HG03571 (cell line): ENCODE data around the gene CLEC11A.

Experiments used
- ATAC-seq: cut with Tn5 transposase; IDR thresholded peaks from one replicate; pipeline ENCODE4 v1.9.1; 2021; ENCODE audit not compliant: unreplicated experiment

Gene CLEC11A, protein sequence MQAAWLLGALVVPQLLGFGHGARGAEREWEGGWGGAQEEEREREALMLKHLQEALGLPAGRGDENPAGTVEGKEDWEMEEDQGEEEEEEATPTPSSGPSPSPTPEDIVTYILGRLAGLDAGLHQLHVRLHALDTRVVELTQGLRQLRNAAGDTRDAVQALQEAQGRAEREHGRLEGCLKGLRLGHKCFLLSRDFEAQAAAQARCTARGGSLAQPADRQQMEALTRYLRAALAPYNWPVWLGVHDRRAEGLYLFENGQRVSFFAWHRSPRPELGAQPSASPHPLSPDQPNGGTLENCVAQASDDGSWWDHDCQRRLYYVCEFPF

GRCh38 chr19:50723069-50723468, at the start of gene CLEC11A:
Gene CLEC11A, plus strand, starts transcription at chr19:50723364. Its CDS starts 162 bp downstream, at chr19:50723526.
- no peak for ATAC-seq

GRCh38 chr19:50676625-50677197, 46.5 kb upstream of the CLEC11A start:
- no peak for ATAC-seq

DNA sequence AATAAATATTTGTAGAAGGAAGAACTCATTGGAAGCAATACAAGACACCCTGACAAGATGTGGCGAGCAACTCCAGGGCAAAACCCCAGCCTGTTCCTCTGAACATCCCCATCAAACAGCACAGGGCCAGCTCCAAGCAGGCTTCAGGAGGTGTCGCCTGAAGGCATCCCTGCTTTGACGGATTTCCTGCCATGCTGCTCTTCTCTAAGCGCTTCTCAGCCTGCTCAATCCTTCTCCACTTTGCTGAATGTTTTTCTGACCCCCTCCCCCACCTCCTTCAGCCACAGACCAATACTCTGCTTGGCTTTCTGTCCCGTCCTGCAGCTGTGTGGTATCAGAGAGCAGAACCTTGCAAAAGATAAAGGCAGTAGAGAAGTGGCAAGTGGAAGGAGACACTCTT, 45.5 kb upstream of the CLEC11A start:
- no peak for ATAC-seq

DNA sequence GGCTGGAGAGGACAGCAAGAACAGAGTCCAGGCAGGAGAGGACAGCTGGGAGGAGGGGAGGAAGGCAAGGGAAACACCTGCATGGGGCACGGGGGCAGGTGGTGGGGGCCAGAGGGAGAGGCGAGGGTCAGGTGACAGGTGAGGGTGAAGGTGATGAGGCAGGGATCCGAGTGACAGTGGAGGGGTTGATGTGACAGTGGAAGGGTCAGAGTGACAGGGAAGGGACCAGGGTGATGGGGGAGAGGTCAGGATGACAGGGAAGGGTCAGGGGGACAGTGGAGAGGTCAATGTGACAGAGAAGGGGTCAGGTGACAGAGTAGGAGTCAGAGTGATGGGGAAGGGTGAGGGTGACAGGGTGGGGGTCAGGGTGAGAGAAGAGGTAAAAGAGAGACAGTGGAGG, 44.8 kb upstream of the CLEC11A start:
- ATAC-seq = no peak

- peak; percentile 83 for ATAC-seq
Observed at GRCh38 chr19:50679177-50680125, 43.7 kb upstream of the CLEC11A start.

DNA sequence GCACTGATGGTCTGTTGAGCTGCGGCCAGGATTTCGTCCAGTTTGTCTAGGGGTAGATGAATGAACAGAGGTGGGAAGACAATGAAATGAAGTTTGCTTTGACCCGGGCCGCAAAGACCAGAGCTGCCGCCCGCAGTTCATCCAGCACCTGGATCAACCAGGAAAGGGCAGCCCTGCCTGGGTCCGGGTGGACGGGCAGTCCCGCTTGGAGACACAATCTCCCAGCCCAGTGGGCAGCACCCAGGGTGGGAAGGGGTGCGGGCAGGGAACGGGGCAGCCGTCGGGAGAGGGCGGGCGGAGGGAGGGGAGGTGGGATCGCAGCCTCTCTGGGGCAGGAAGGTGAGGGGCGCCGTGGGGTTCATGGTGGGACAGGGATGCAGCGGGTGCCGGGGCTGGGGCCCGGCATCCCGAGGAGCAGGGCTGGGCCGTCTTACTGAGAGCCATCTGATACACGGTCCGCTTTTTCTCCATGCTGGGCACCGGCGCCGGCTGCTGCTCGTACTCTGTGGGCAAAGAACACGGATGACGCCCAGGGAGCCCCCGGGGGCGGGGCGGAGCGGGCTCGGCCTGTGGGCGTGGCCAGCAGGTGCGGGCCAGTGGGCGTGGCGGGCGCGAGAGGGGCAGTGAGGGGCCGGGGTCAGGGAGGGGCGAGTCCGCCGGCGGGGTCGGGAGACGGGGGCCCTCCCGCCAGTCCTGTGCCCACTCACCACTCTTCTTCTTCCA, 36.7 kb upstream of the CLEC11A start:
- ATAC-seq = no peak

DNA sequence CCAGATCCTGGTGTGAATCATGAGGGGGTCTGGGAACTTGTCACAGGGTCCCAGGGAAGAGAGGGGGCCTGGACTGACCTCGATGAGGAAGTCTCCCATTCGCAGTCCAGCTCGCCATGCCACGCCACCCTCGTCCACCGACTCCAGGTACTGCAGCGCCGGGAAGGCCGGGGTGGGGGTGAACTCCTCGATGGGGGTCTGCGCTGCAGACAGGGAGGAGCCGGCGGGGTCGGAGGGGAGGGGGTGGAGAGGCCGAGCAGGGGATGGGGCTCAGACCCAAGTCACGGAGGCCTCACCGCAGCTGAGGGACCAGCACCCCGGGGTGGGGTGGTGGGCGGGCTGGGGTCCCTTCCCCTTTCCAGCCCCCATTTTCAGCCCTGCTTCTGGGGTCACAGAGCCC, 34.4 kb upstream of the CLEC11A start:
- ATAC-seq = no peak

DNA sequence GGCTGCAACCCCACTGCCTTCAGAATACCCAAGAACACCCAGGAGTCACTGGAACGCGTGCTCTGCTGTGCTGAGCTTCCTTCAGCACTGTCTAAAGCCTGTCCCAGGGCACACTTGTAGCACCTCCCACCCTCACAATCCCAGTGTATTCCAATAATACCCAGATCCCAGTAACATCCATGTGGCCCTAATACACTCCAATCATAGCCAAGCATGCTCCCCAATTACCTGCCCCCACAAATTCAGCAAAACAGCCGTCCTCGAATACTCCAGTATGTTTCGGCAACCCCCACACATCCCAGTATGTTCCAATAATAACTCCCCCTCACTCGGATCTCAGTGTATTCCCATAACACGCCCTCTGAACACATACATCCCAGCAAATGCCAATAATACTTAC, 32.7 kb upstream of the CLEC11A start:
- no peak for ATAC-seq

- ATAC-seq = no peak
Observed at GRCh38 chr19:50693064-50693975, 29.8 kb upstream of the CLEC11A start.

GRCh38 chr19:50694815-50695145, 28.4 kb upstream of the CLEC11A start:
- no peak for ATAC-seq

DNA sequence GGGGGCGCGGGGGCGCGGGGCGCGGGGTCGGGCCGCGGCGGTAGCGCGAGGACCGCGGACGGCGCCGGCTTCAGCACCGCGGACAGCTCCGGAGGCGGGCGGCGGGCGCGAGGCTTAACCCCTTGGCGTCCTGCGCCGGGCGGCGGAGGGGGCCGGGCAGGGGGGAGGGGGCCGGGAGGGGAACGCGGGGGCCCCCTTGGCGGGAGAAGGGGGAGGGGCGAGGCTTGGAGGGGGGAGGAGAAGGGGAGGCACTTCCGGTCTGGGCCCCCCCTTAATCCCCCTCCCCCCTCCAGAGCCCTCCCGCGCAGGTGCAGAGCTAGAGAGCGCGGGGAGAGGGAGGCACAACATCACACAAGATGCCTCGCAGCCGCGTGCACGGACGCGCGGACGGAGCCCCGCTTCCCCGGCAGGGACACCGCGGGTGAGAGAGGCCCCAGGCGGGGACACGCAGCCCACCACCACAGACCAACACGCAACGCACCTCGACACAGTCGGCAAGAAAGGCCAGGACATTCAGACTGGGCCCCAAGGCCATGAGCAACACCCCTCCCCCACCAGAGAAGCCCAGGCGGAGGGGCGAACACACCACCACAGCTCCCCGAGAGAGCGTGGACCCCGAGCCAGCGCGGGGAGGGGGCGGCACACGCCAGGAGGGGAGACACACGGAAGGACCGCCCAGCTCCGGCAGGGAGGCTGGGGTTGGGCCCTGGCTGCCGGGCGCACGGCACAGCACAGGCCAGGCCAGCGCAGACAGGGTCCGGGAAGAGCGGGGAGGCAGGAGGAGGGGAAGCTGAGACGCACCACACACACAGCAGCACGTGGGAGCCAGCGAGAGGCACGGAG, 27.7 kb upstream of the CLEC11A start:
- ATAC-seq = no peak

- ATAC-seq = no peak
Observed at GRCh38 chr19:50696094-50696483, 27.1 kb upstream of the CLEC11A start.

DNA sequence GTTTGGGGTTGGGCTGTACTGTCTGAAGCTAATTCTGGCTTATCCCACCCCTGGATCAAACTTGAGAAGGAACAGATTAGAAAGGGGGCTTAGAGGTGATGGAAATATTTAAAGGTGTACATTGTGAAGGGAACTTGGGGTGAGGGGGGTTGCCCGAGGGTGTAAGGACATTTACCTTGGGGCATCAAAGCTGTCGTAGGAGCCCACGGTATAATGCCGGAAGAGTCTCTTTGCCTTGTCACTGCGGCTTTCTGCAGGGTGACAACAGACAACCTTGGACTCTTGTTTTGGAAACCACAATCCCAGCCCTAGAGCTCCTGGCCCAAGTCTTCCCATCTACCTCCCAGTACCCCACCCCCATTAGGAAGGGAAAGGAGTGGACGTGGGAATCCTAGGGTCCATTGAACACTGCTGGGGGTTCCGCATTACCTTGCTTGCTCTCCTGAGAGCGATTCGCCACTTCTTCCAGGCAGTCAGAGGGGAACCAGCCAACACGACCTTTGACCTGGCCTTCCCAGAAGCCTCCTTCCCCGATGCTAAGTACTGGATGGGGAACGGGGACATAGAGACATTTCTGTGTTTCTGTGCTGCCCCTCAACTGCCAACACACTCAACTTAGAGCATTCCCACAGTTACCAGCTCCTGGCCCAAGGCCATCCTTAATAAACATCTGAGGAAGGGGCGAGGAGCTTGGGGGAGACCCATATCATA, 25.6 kb upstream of the CLEC11A start:
- no peak for ATAC-seq

DNA sequence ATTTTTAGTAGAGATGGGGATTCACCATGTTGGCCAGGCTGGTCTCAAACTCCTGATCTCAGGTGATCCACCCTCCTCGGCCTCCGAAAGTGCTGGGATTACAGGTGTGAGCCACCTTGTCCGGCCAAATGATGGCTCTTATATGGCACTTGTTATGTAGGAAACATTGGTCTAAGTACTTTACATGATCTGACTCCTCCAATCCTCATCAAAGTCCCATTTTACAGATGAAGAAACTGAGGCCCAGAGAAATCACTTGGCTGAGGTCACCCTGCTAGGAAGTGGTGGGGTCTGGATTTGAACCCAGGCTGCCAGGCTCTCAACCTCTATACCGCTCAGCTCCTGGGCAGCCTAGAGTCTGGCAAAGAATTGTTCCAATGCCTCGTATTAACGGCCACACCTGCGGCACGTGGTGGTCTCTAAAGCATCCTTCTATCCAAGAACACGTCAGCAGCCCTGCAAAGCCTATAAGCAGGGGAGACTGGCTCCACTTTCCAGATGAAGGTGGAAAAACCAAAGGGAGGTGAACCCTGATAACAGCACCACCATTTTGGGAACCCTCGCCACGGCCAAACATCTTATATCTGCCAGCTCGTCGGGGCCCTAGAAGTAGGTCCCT, 21.7 kb upstream of the CLEC11A start:
- no peak for ATAC-seq

DNA sequence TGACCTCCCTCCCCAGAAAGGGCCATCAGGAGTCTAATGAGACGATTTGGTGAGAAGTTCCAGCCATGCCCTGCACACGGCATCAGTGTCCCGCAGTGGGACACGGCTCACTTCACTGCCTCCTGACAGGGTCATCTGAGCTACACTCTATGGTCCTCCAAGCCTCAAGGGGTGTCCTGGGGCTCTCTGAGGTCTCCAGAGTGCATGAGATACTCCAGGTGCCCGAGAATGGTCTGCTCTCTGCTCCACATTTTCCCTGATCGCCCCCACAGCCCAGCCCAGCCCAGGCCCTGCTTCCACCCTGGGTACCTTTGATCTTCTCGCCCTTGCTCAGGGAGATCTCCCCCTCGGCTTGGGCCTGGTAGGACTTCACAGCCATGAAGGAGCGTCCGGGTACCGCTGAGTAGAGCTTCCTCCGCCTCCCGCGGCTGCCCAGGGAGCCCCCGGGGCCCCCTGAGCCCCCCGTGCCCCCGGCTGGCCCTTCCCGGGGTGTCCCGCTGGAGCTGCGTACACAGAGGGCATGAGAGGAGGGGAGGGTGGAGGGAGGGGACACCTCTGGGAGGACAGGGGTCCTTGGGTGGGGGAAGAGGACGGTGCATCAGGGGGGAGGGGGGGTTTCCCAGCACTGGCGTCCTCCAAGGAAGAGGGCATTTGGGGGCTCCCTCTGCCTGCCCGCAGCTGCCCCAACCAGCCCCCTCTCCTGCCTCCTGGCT, 20.9 kb upstream of the CLEC11A start:
- ATAC-seq = no peak

- no peak for ATAC-seq
Observed at GRCh38 chr19:50702871-50703829, 20.0 kb upstream of the CLEC11A start.
